H9 (cell line): ENCODE results near the gene MOCS3. TPM values are rescaled to one million over a fixed set of nuclear protein-coding genes. Genes with fewer than 3 reads are reported as not detected.
A peak's percentile ranks its signal among the peaks of the same experiment; 100 is the strongest.

ENCODE experiments used
- DNase-seq: peaks from one replicate; pipeline ENCODE4 v3.0.0-alpha.2; 2017
- H2AFZ ChIP-seq: one replicate; pipeline ENCODE4 v1.6.1; 2013; ENCODE audit warnings: mild to moderate bottlenecking, low read length, control low read depth, moderate library complexity
- H2AK5ac ChIP-seq: 2 replicates; pipeline ENCODE4 v1.6.1; 2013; ENCODE audit warnings: low read length, control low read depth, mixed read lengths; ENCODE audit not compliant: insufficient read length
- H2BK120ac ChIP-seq: one replicate; pipeline ENCODE4 v1.6.1; 2013; ENCODE audit warnings: low read depth, mild to moderate bottlenecking, low read length, control low read depth, inconsistent platforms; ENCODE audit not compliant: poor library complexity, severe bottlenecking
- H2BK12ac ChIP-seq: 2 replicates; pipeline ENCODE4 v1.6.1; 2013; ENCODE audit warnings: low read length, control low read depth, mixed read lengths, low read depth; ENCODE audit not compliant: insufficient read length
- H2BK15ac ChIP-seq: 2 replicates; pipeline ENCODE4 v1.6.1; 2013; ENCODE audit warnings: low read depth, low read length, control low read depth
- H2BK20ac ChIP-seq: one replicate; pipeline ENCODE4 v1.6.1; 2013; ENCODE audit warnings: low read depth, mild to moderate bottlenecking, low read length, control low read depth, inconsistent platforms; ENCODE audit not compliant: poor library complexity, severe bottlenecking
- H2BK5ac ChIP-seq: 2 replicates; pipeline ENCODE4 v1.6.1; 2013; ENCODE audit warnings: low read length, control low read depth, mixed read lengths; ENCODE audit not compliant: insufficient read length
- H3K14ac ChIP-seq: 2 replicates; pipeline ENCODE4 v1.6.1; 2013; ENCODE audit warnings: low read length, control low read depth; ENCODE audit not compliant: insufficient read depth
- H3K18ac ChIP-seq: 2 replicates; pipeline ENCODE4 v1.6.1; 2013; ENCODE audit warnings: low read depth, mild to moderate bottlenecking, mixed read lengths, low read length, control low read depth; ENCODE audit not compliant: insufficient read length
- H3K23ac ChIP-seq: 2 replicates; pipeline ENCODE4 v1.6.1; 2013; ENCODE audit warnings: low read length, control low read depth, mixed read lengths, low read depth; ENCODE audit not compliant: insufficient read length
- H3K23me2 ChIP-seq: 2 replicates; pipeline ENCODE4 v1.6.1; 2013; ENCODE audit warnings: low read depth, mild to moderate bottlenecking, mixed read lengths, low read length, control low read depth; ENCODE audit not compliant: insufficient read length, poor library complexity, severe bottlenecking
- H3K27ac ChIP-seq: 2 replicates; pipeline ENCODE4 v1.5.1; 2013; ENCODE audit warnings: low read length, control low read depth, mixed read lengths, low read depth; ENCODE audit not compliant: insufficient read length
- H3K27me3 ChIP-seq: 2 replicates; pipeline ENCODE4 v1.6.1; 2013; ENCODE audit warnings: low read length, control low read depth, inconsistent platforms; ENCODE audit not compliant: insufficient read depth
- H3K4ac ChIP-seq: 2 replicates; pipeline ENCODE4 v1.6.1; 2013; ENCODE audit warnings: low read depth, mild to moderate bottlenecking, control low read depth, inconsistent platforms, low read length, moderate library complexity
- H3K4me1 ChIP-seq: 2 replicates; pipeline ENCODE4 v1.6.1; 2013; ENCODE audit warnings: low read length, control low read depth, inconsistent platforms; ENCODE audit not compliant: insufficient read depth
- H3K4me2 ChIP-seq: 2 replicates; pipeline ENCODE4 v1.6.1; 2013; ENCODE audit warnings: low read length, control low read depth, mixed read lengths; ENCODE audit not compliant: insufficient read length, insufficient read depth
- H3K56ac ChIP-seq: 2 replicates; pipeline ENCODE4 v1.6.1; 2013; ENCODE audit warnings: low read depth, mild to moderate bottlenecking, mixed read lengths, low read length, control low read depth; ENCODE audit not compliant: insufficient read length
- H3K79me1 ChIP-seq: 2 replicates; pipeline ENCODE4 v1.6.1; 2013; ENCODE audit warnings: low read depth, mild to moderate bottlenecking, moderate library complexity, low read length, control low read depth, inconsistent platforms; ENCODE audit not compliant: insufficient read depth, poor library complexity, severe bottlenecking
- H3K79me2 ChIP-seq: 2 replicates; pipeline ENCODE4 v1.6.1; 2013; ENCODE audit warnings: low read length, control low read depth, inconsistent platforms; ENCODE audit not compliant: insufficient read depth
- H3K9ac ChIP-seq: 2 replicates; pipeline ENCODE4 v1.6.1; 2013; ENCODE audit warnings: low read length, control low read depth, mixed read lengths; ENCODE audit not compliant: insufficient read length; ENCODE audit errors: extremely low read depth
- H3K9me3 ChIP-seq: one replicate; pipeline ENCODE4 v1.6.1; 2013; ENCODE audit warnings: low read depth, low read length, inconsistent platforms; ENCODE audit not compliant: control insufficient read depth
- H3T11ph ChIP-seq: one replicate; pipeline ENCODE4 v1.6.1; 2013; ENCODE audit warnings: mild to moderate bottlenecking, low read length, control low read depth, inconsistent platforms
- H4K20me1 ChIP-seq: one replicate; pipeline ENCODE4 v1.6.1; 2013; ENCODE audit not compliant: control insufficient read depth, insufficient read length, insufficient read depth
- H4K5ac ChIP-seq: 2 replicates; pipeline ENCODE4 v1.6.1; 2013; ENCODE audit warnings: low read depth, mild to moderate bottlenecking, mixed read lengths, low read length, control low read depth; ENCODE audit not compliant: insufficient read length
- H4K8ac ChIP-seq: replicated peaks from 2 replicates; pipeline ENCODE4 v1.6.1; 2013; ENCODE audit warnings: low read length, control low read depth, mixed read lengths, low read depth; ENCODE audit not compliant: insufficient read length
- H4K91ac ChIP-seq: 2 replicates; pipeline ENCODE4 v1.6.1; 2013; ENCODE audit warnings: low read depth, mild to moderate bottlenecking, moderate library complexity, mixed read lengths, low read length, control low read depth; ENCODE audit not compliant: insufficient read length
- H3K27ac Mint-ChIP-seq, 3 experiments: 2 replicates in 2 of 3; 3 replicates in 1 of 3; pipeline ENCODE4 v1.8.0; 2020 to 2021; ENCODE audit warnings: mixed read lengths in 3 of 3, mild to moderate bottlenecking in 1 of 3, moderate library complexity in 1 of 3
- H3K27me3 Mint-ChIP-seq: 2 replicates; pipeline ENCODE4 v1.8.0; 2021; ENCODE audit warnings: low read depth, mild to moderate bottlenecking, moderate library complexity, mixed read lengths
- H3K36me3 Mint-ChIP-seq, 3 experiments: 2 replicates in 2 of 3; 3 replicates in 1 of 3; pipeline ENCODE4 v1.8.0; 2020 to 2021; ENCODE audit warnings: low read depth in 3 of 3, mixed read lengths in 3 of 3; ENCODE audit not compliant: insufficient read depth in 1 of 3
- H3K4me1 Mint-ChIP-seq, 2 experiments: 2 replicates each; pipeline ENCODE4 v1.8.0; 2020; ENCODE audit warnings: mixed read lengths in 2 of 2
- H3K4me3 Mint-ChIP-seq, 2 experiments: 2 replicates in 1 of 2; 3 replicates in 1 of 2; pipeline ENCODE4 v1.8.0; 2020 to 2021; ENCODE audit warnings: mild to moderate bottlenecking in 2 of 2, mixed read lengths in 2 of 2, moderate library complexity in 1 of 2
- H3K9me3 Mint-ChIP-seq, 2 experiments: 2 replicates in 1 of 2; 3 replicates in 1 of 2; pipeline ENCODE4 v1.8.0; 2020; ENCODE audit warnings: mild to moderate bottlenecking in 2 of 2, mixed read lengths in 2 of 2, moderate library complexity in 1 of 2
- CTCF ChIP-seq: fragments of 200-600 bp; sonication (generic); conservative IDR thresholded peaks from 3 replicates; pipeline ENCODE4 v1.8.0; 2021; ENCODE audit warnings: antibody characterized with exemption, mild to moderate bottlenecking
- WGBS: extraction: QIAGEN DNeasy Blood & Tissue Kit; methylation state at CpG from one replicate; pipeline ENCODE4 v1.1.7; 2013; ENCODE audit warnings: missing lambda C conversion rate, low lambda C conversion rate, mixed read lengths; ENCODE audit not compliant: insufficient read length; ENCODE audit errors: extremely low coverage; 5-methylcytosine and 5-hydroxymethylcytosine counted together
- total RNA-seq: library from RNA; stranded (reverse); gene quantifications from 2 replicates; pipeline ENCODE4 v1.2.1, GENCODE V29; 2021

MOCS3 gene
- total RNA-seq, 1 experiment from 2014 or later: 9.0 TPM

- Mint-ChIP-seq H3K4me1 (peaks cover 65% of the 10 kb centered on the region in 2 experiments), H3K27me3 (no peaks in the 10 kb centered on the region), H3K4me3 (no peak overlapping the region), H3K36me3 (peaks cover 8 to 75% (median 55%) of the 10 kb centered on the region in 3 experiments; a peak in 6 of 7 replicates), H3K27ac (peak overlapping the region; percentile 10 to 55 (median 37)), H3K9me3 (no peaks in the 10 kb centered on the region)
- Histone ChIP-seq H3K27me3 (no peaks in the 10 kb centered on the region), H2AK5ac (no peak overlapping the region), H3K18ac (no peak overlapping the region), H3K23ac (no peak overlapping the region), H4K91ac (no peak overlapping the region), H3K56ac (no peak overlapping the region), H3K4ac (no peak overlapping the region), H4K20me1 (no peaks in the 10 kb centered on the region), H2BK15ac (no peak overlapping the region), H4K5ac (no peak overlapping the region), H2BK12ac (no peak overlapping the region), H3K79me2 (peaks cover 84% of the 10 kb centered on the region), H2BK5ac (no peak overlapping the region), H3K4me2 (no peak overlapping the region), H2BK20ac (no peak overlapping the region), H3T11ph (no peak overlapping the region), H2BK120ac (no peak overlapping the region), H3K79me1 (no peaks in the 10 kb centered on the region), H3K9me3 (no peaks in the 10 kb centered on the region), H2AFZ (no peak overlapping the region), H3K23me2 (no peaks in the 10 kb centered on the region), H3K27ac (no peak overlapping the region), H3K9ac (no peak overlapping the region), H4K8ac (no peak overlapping the region), H3K4me1 (peaks cover 5% of the 10 kb centered on the region; the same call in 1 of the 2 replicates), H3K14ac (no peak overlapping the region)
- no peak for DNase-seq
- TF ChIP-seq CTCF: no peak
- no CpG with 5 or more reads among the region's 2 CpGs for WGBS
These were observed 44.8 kb upstream of the MOCS3 start for GRCh38 chr20:50913690-50914375.
